HG03159 (cell line): Measurements from ENCODE around the gene SLC14A1.

ENCODE experiments used
- ATAC-seq: cut with Tn5 transposase; IDR thresholded peaks from one replicate; pipeline ENCODE4 v1.9.1; 2021; ENCODE audit warnings: mild to moderate bottlenecking, moderate library complexity; ENCODE audit not compliant: unreplicated experiment

The SLC14A1 gene

GRCh38 chr18:45723567-45724355 is at the start of gene SLC14A1:
Gene SLC14A1, plus strand, starts transcription at chr18:45724181. Its CDS starts 6,140 bp downstream, at chr18:45730321.
- no peak for ATAC-seq

DNA sequence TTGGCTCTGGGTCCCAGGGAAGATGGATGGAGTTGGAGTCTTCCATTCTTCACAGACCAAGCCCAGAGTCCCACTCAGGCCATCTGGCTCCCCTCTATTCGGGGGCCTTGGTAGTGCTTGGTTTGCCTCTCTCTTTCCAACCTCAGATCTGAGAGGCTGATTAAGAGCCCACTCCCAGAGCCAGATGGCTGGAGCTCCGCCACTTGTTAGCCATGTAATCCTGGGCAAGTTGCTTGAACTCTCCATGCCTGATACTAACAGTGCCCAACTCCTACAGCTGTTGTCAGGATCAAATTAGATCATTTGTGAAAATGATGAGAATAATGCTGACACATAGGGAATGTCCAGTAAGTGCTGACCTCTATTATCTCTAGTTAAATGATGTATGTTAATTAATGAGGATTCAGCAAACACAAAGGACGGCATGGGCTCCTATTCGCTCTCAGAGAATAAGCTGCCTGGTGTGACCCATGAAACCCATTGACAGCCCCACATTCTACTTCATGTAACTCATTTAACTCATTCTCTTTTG is 46.6 kb upstream of the SLC14A1 start:
- ATAC-seq = no peak

DNA sequence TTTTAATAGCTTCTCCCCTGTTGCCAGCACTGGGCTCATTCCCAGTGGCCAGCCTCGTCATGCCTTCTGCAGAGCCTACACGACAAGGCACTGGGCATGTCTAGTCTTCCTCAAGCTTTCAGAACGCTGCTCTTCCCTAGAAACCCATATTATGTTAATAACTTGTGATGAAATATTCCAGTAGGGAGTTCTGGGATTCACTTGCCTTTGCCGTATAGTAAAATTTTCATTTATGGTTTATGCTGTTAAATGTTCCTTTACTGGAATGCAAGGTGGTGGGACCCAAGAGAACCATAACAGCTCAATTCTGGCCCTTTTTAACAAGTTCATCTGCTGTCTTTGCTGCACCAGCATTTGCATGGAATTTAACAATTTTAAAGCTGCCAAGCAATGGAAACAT is 45.5 kb upstream of the SLC14A1 start:
- ATAC-seq = no peak

- no peak for ATAC-seq
Measured at GRCh38 chr18:45678850-45679249, 45.1 kb upstream of the SLC14A1 start.

GRCh38 chr18:45680066-45680690 is 43.8 kb upstream of the SLC14A1 start:
- no peak for ATAC-seq

DNA sequence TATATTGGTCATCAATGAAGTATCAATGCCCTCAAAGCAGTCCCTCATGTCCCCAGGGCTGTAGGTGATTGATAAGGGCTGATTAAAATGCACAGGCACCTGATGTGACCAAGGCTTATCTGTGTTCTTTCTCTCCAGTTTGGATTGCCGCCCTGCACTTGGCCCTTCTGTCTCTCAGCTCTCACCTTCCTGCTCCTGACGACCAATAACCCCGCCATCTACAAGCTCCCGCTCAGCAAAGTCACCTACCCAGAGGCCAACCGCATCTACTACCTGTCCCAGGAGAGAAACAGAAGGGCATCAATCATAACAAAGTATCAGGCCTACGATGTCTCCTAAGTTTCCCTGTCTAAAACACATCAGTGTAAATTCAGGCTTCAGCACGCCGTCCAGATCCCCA is 41.8 kb upstream of the SLC14A1 start:
- no peak for ATAC-seq

DNA sequence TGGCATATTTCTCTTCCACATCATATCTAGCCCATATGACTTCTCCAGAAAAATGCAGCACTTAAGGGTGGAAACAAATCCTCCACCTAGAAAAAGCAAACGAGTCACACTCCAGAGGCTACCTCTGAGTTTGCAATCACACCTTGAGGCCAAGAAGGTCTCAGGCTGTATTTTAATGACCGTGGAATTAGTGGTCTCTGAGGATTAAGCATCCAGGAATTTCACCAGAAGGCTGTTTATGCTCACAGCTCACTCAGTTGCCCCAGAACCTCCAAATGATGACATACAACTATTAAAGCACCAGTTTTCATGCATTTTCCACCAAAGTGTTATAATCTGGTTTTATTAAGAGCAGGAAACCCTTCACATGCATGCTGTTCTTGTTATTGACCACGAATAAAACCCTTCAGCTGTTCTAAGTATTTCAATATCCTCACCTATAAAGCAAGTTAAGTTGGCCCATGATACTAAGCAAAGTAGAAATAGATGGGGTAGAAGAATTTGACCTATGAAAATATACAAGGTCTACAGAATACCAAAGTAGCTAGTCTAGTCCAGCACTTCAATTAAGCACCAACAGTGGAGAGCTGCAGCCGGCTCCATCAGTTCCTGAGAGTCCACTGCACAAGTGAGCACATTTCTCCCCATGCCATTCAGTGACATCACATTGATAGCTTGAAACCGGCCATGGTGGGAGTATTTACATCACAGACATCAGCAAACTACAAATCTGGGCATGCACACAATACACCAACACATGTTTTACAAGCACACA is 39.5 kb upstream of the SLC14A1 start:
- no peak for ATAC-seq

DNA sequence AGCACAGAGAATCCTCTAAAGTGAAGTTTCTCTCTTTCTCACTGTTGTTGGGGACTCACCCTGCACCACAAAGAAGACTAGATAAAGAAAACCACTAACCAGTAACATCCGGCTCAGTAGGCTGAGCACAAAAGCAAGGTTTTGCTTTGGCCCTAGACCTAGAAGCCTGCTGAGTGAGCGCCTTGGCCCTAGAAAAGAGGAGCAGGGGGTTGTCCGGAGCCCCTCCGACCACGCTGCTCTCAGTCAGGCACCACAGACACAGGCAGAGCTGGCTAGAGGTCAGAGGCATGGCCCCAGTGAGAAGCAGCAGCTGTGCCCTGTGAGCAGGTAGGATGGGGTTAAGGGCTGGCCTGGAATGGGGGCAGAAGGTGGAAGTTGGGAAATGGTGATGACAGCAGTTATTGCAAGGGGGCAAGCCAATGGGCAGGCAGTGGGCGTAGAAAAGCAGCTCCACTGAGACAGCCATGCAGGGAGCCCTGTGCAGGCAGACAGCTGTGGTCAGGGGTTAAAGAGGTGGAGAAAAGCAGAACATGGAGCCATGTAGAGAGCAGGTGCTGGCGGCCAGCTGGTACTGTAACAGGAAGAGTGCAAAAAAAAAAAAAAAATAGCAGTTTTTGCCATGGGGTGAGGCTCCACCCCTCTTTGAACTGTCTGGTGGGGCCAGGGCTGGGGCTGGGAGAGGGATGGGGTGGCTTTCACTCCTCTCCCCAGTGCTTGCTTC is 36.9 kb upstream of the SLC14A1 start:
- ATAC-seq = peak; percentile 79

DNA sequence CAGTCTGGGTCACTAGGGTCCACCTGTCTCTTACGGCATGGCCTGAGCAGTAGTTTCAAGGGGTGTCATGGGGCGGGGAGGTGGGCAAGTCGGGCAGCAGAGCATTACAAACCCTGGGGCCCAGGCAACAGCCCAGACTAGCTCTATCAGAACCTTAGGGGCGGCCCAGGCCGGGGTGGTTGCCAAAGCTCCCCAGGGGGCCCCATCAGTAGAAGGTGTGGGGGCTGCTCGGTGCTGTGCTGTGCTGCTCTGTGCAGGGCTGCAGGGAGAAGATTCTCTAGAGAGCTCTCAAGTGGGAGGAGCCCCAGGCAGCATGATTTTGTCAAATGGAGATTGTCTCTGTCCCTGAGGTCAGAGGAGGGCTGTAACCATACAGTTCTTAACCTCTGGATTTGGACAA is 36.4 kb upstream of the SLC14A1 start:
- ATAC-seq = peak; percentile 40

DNA sequence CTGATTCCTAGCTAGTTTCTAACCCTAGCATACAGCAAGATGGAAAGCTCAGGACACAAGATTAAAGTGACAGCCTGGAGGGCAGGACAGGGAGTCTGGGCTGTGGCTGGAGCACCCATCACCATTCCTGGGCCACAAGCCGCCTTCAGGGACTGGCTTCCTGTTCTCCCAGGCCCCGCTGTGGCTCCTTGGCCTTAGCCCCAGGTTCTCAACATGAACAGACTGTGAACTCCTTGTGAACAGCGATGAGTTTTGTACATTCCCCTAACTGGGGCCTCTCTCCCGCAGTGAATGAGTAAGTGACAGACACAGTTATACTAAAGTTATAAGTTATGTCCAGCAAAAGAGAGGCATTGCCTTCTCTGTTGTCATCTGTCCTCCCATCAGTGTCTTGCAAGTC is 35.9 kb upstream of the SLC14A1 start:
- no peak for ATAC-seq

DNA sequence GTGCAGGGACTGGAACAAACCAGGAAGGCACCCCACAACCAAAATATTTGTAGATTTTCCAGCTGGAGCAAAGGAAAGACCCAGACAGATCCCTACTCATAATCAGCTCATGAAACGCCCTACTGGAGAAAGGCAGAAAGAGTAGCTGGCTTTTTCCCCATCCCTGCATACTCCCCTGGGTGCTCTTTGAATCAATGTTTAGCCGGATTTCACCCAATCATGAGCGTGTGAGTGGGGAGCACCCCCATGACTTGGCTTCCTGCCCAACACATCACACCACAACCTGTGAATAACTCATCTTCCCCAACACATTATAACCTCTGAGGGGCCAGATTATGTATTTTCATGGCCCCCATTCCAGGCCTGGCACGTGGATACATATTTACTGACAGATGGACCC is 35.1 kb upstream of the SLC14A1 start:
- ATAC-seq = no peak

DNA sequence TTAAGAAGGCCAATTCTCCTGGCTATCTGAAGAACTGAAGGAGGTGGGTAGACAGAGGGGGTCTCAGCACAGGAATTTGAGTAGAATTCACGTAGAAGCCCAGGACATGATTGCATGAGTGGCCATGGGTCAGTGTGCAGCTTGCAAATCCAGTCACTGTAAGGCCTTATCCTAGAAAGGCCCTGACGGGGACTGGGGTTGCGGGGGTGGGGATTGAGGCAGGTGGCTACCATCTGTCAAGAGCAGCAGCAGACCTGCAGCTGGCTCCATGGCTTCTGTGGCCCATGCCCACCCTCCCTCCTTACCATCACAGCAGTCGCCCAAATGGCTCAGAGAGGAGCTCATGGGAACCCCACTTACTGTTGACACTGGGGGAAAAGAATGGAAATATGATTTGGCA is 34.6 kb upstream of the SLC14A1 start:
- no peak for ATAC-seq

DNA sequence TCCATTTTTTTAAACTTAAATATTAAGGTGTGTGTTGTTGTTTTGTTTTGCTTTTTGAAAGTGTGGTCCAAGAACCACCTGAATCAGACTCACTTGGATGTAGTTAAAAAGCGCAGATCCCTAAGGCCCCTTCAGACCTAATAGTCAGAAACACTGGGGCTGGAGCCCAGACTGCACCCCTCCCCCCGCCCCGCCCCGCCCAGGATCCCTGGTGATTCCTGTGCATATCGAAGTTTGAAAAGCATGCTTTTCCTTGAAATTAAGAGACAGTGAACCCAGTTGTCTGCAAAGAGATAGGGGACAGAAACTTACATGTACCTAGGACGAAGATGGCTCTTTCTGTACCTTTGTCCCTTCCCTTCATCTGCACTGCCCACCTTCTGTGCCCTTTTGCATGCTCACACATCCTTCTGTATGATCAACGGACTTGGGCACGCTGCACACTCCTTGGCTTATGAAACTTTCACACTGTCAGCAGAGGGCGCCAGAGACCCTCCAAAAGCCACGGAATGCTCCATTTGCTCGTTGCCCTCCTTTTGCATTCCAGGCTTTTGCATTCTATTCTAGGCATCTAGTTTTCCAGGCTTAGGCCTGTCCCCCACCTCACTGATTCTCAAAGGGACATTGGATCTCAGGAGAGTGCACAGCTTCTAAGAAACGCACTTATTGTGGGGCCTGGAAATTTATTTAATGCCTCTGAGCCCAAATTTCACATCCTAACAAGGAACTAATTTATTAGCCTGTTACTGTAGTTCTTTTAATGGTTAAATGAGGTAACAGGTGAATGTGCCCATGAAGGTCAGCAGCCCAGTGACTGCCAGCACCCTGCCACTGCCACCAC is 32.8 kb upstream of the SLC14A1 start:
- ATAC-seq = no peak

DNA sequence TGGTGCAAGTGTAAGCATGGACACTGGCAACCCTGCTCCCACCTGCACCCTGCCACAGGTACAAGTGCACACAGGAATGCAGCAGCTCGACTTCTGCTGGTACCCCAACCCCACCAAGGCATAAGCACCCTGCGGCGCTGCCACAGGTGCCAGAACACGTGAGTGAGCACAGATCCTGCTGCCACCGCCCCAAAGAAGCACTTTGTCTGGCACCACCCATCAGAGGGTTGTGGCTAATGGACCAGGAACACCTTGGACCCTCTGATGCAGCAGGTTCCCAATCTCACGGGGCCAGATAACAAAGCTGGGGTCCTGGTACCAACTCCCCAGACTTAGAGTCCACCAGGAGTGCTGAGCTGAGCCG is 32.2 kb upstream of the SLC14A1 start:
- ATAC-seq = no peak

GRCh38 chr18:45702708-45703265 is 21.2 kb upstream of the SLC14A1 start:
- no peak for ATAC-seq

DNA sequence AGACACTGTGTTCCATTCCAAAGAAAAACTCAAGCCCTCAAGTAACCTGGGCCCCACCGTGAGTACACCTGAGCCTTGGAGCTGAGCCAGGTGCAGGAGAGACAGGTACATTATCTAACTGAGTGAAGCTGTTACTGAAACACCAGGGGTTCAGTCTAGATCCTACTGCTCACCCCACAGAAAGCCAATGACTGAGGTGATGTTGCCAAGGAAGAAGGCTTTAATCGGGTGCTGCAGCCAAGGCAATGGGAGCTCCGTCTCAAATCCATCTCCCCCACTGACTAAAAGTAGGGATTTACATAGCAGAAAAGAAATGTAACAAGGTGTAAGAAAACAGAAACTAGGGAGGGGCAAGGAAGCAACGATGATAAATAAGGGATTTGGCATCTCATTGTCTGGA is 15.2 kb upstream of the SLC14A1 start:
- no peak for ATAC-seq

DNA sequence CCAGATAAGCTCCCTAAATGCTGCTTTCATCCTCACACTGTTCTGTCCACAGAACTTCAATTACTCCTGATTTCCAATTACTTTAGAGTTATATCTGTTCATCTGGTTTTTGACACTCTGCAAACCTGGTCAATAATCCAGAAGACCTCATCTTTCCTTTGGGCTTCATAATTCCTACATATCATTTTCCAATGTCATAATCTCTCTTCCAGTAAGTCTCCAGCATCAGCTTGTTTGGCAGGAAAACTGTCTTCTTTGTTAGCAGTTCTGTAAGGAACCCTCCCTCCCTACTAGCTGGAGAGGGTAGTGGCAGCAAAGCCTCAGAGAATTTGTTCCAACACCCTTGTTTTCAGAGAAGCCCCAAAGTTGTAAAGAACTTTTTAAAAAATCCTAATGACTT is 11.9 kb upstream of the SLC14A1 start:
- ATAC-seq = no peak

- no peak for ATAC-seq
Measured at GRCh38 chr18:45713239-45713638, 10.7 kb upstream of the SLC14A1 start.

DNA sequence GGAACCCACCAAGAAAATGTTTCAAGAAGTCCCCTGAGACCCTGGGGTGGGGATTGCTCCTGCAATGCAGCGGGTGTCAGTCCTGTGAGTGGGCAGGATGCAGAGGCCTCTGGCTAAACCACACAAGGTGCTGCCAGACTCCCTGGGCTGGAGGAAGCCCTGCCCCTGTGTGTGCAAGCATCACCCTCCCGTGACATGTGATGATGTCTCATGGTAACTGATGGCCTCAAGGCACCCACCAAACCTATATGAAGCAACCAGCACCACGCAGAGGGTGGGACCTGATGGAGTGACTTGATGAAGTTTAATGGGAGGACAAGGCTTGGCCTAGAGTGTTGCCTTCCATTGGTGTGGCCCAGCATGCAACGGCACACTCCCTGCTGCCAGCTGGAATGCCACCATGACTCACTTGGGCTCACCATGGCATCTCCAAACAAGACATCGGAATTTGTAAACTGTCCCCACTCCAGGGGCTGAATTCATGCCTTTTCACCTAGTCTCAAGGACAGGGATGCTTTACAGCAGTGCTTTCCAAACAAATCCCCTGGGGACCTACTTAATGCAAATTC is 8.7 kb upstream of the SLC14A1 start:
- ATAC-seq = no peak
